ENCODE results near the gene DIP2C.

- TF ChIP-seq POLR2A (IDR thresholded peaks at IDR 0.05): no peak
- TF ChIP-seq EP300 (IDR thresholded peaks at IDR 0.05): no peak
Observed at GRCh38 chr10:513393-513792, 176.1 kb downstream of the DIP2C start.

Measured in stomach (tissue), 4 donors.